Measurements from ENCODE around the gene MICU1.
A peak's percentile ranks its signal among the peaks of the same experiment; 100 is the strongest.

Gene MICU1

DNA sequence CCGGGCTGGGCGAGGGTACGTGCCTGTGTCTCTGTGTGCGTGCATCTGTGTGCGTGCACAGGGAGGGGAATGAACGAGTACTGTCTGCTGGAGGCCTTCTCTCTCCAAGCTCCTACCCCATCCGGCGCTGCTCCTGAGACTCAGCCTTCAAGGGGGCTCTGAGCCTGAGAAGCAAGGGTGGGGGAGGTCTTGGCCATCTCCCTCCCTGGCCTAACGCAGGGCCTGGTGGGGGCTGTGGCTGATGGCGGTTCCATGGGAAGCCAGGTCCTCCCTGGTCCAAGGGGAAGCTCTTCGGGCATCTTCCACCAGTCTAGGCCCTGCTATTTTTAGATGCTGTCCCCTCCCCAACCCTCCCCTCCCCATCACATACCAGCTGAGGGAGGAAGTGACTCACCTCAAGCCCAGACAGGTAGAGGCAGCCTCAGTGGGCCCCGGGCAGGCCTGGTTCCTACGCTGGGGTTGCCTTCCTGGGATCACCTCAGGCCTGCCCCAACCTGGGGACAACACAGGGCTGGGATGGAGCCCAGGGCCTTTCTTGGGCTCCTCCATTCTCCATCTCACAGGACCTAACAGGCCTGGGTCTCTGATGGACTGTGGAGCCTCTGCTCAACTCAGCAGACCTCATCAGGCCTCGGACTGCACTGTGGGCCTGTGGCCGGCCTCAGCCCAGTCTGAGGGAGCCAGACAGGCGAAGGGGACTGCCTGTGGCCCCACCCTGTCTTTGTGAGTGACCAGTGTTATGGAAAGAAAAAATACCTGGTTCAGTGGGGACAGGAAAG lies 303.4 kb downstream of the MICU1 start:
- no peak for DNase-seq

DNA sequence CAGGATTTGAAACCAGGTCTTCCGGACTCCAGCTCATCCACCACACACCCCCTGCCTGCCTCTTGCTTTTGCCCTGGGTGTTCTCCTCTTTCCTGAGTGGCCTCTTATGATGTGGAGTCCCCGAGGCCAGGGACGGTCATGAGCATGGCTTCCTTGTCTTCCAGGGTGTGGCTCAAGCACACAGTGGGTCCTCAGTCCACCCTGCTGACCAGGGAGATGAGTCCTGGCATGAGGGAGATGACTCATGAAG lies 303.9 kb downstream of the MICU1 start:
- DNase-seq = no peak

DNA sequence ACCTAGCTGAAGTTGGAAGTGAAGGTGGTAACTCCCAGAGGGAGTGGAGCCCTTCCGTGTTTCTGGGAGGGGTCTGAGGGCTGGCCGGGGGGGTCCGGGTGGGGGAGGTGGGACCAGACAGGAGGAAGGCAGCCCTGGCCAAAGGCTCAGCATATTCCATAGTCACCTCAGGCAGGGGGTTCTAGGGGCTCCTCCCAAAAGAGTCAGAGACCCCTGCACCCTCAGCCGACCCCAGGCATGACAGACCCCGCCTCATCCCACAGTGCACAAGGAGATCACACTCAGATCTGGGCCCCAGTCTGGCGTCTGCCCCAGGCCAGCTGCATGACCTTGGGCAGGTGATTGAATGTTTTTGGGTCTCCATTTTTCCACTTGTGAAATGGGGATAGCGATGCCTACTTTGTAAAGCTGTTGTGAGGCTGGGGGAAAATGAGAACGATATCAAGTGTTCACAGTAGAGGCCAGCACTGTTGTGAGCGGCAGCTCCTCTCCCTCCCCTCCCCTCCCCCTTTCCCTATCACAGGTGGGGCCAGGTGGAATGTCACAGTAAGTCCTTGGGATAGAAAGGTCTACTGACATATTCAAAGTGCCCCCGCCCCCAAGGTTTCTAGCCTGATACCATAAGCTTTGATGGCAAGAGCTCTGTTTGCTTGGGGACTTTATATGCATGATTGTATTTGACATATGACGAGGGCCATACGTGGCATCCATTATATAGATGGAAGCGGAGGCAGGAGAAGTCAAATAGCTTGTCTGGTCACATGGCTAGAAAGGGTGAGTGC lies 304.4 kb downstream of the MICU1 start:
- DNase-seq = no peak

DNA sequence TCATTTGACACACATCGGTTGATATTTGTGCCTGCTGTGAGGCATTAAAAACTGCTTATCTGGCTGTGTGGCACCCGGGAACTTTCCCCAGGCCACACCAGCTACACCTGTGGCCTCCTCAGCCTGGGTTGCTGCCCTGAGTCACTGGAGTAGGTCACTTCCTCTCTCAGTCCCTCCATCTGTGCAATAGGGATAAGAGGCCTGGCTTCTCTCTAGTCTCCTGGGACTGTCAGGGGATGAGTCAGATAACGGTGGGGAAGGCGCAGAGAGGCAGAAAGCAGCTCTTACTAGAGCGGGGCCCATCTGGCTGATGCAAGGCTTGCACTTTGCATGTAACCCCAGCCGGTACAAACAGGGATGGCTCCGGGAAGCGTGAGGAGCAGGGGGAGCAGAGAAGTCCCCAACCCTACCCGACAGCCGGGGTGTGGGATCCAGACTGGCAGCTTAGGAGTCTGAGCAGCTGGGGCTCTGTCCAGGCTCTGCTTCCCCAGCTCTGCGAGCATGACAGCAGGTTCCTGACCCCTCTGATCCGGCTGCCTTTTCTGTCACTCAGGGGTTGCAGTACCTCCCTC lies 305.1 kb downstream of the MICU1 start:
- peak; percentile 21 for DNase-seq

- no peak for DNase-seq
Observed at GRCh38 chr10:72319416-72320254, 306.2 kb downstream of the MICU1 start.

GRCh38 chr10:72318418-72319262 lies 307.2 kb downstream of the MICU1 start:
- no peak for DNase-seq

Data from SHP77 treated with DMSO at 0.1 percent for 48 hours (cell line).